Endothelial cell of umbilical vein (primary cell): ENCODE data around the gene FBLN2.

Experiments used
- CTCF ChIP-seq, 2 donors: IDR thresholded peaks; 1 replicate in 1 of 2; 2 replicates in 1 of 2; pipeline ENCODE4 v1.5.1; 2011; ENCODE audit warnings: low read length in 2 of 2, mild to moderate bottlenecking in 2 of 2, moderate library complexity in 2 of 2, control low read depth in 1 of 2, inconsistent platforms in 1 of 2, low read depth in 1 of 2; ENCODE audit not compliant: insufficient read depth in 1 of 2; ENCODE audit errors: extremely low read depth in 1 of 2
- MAX ChIP-seq: IDR thresholded peaks from 2 replicates; pipeline ENCODE4 v1.6.1; 2011; ENCODE audit not compliant: insufficient read depth, insufficient read length
- POLR2A ChIP-seq: IDR thresholded peaks from 2 replicates; pipeline ENCODE4 v1.6.1; 2012; ENCODE audit warnings: low read depth, mild to moderate bottlenecking, control low read depth, low read length

GRCh38 chr3:13556917-13557316 is 8.0 kb downstream of the FBLN2 start:
- TF ChIP-seq POLR2A (no peak), CTCF (IDR thresholded peaks at IDR 0.05; ENCODE audit: extremely low read depth in 1 of 2, insufficient read depth in 1 of 2, low read depth in 1 of 2, low read length in 2 of 2) (no peak), MAX (no peak)
